ENCODE measurements around the gene TWIST1. TPM values are rescaled to one million over a fixed set of nuclear protein-coding genes. Genes with fewer than 3 reads are reported as not detected.

TWIST1 gene
- total and polyA plus RNA-seq, 4 donors, result 8.5 to 44.6 (median 12.1) TPM

DNA sequence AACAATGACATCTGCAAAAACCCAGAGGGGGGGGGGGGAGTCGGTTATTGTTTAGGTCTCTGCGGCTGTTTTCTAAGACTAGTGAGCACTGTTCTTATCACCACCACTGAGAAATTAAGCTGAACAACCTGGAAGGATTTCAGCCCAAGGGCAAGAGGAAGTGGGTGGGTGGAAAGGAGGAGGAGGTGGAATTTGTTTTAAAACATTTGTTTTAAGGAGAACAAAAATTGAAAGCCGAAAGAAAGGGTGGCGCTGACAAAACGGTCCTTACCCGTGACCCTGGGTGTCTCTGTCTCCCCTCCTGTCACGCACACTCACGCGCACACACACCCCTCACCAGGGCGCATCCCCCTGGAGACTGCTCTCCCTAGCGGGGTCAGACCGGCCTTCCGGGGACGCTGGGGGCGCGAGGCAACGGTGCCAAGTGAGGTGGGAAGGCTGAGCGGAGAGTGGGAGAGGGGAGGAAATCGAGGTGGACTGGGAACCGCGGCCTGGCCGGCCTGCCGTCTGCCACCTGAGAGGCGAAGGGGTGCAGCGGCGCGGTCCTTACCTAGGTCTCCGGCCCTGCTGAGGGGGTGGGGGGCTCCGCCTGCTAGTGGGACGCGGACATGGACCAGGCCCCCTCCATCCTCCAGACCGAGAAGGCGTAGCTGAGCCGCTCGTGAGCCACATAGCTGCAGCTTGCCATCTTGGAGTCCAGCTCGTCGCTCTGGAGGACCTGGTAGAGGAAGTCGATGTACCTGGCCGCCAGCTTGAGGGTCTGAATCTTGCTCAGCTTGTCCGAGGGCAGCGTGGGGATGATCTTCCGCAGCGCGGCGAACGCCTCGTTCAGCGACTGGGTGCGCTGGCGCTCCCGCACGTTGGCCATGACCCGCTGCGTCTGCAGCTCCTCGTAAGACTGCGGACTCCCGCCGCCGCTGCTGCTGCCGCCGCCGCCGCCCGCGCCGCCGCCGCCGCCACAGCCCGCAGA, 1.0 kb downstream of the TWIST1 start:
- peak overlapping the region; percentile 68 to 90 for H3K4me3 ChIP-seq (ENCODE audit: low read length in 2 of 2)
- no peaks in the 10 kb centered on the region for H3K27me3 ChIP-seq (ENCODE audit: control insufficient read depth in 1 of 2, insufficient read depth in 2 of 2, low read length in 1 of 2)
- 0 to 1% methylated on average over 60 to 70 of the region's 70 CpGs for WGBS, 2 donors
- ATAC-seq (ENCODE audit: low FRiP score) (peak; percentile 11), DNase-seq (peak; percentile 49 to 79)
- H3K36me3 ChIP-seq (ENCODE audit: control insufficient read depth in 1 of 2, insufficient read depth in 2 of 2, low read length in 1 of 2), result no peaks in the 10 kb centered on the region
- no peaks in the 10 kb centered on the region for H3K9me3 ChIP-seq (ENCODE audit: control insufficient read depth, low read length)
- intact Hi-C loops (cut with DNase I), result loop anchor here (10.0 kb wide), 3 partner anchors 142 to 532 kb away; no protein-coding TSS in a partner anchor
- peak overlapping the region; percentile 2 to 38 for H3K27ac ChIP-seq (ENCODE audit: low read depth in 1 of 2, low read length in 2 of 2)
- no peaks in the 10 kb centered on the region for H3K4me1 ChIP-seq (ENCODE audit: control insufficient read depth in 1 of 2, insufficient read depth in 2 of 2, low read length in 2 of 2)

DNA sequence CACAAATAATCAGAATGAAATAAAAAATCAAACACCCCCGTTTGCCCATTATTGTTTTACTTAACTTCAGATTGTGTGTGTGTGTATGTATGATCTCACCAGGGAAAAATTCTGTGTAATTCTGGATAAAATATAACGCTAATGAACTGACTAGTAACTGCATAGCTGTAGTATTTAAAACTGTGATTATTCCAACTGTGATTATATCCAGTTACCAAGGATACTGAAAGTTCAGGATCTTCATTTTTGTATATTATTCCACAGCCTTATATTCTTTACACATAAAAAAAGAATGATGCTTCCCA, 2.9 kb downstream of the TWIST1 start:
- WGBS, 2 donors, result 3% methylated on average over 2 of the region's 2 CpGs
- ATAC-seq (ENCODE audit: low FRiP score) (no peak), DNase-seq (no peak)
- Histone ChIP-seq H3K27me3 (ENCODE audit: control insufficient read depth in 1 of 2, insufficient read depth in 2 of 2, low read length in 1 of 2) (no peaks in the 10 kb centered on the region), H3K36me3 (ENCODE audit: control insufficient read depth in 1 of 2, insufficient read depth in 2 of 2, low read length in 1 of 2) (no peaks in the 10 kb centered on the region), H3K4me3 (ENCODE audit: low read length in 2 of 2) (no peak overlapping the region), H3K4me1 (ENCODE audit: control insufficient read depth in 1 of 2, insufficient read depth in 2 of 2, low read length in 2 of 2) (no peaks in the 10 kb centered on the region), H3K27ac (ENCODE audit: low read depth in 1 of 2, low read length in 2 of 2) (no peak overlapping the region), H3K9me3 (ENCODE audit: control insufficient read depth, low read length) (no peaks in the 10 kb centered on the region)
- intact Hi-C loops (cut with DNase I), result loop anchor here (5.0 to 10.0 kb wide), 4 partner anchors 140 to 762 kb away; no protein-coding TSS in a partner anchor

DNA sequence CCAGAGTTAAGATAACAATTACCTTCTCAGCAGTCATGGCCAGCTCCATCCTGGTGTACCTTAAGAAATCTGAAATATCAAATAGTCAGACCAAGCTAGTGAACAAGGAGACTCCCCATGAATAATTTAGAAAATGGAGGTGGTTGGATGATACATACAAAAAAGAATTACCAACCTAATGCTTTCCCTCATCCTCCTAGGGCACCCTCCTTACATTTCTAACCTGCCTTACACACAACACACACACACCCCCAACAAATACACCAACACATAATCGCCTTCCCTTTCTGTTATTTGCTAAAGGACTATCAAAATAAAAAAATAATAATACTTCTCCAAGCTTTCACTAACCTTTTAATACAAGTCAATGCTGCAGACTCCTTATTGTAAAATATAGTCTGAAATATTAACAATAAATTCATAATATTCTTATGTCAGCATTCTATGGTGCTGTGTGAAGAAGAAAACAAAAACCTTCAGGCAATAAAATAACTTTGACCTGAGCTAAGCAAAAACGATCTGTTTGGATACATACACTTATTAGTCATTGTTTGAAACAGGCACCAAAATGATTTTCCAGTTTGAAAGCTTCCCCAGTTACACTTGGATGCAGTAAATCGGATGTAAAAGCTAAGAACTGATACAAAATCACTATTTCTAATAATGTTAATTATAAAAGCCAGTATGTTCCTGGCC, 3.4 kb downstream of the TWIST1 start:
- DNase-seq (no peak), ATAC-seq (ENCODE audit: low FRiP score) (no peak)
- Histone ChIP-seq H3K27me3 (ENCODE audit: control insufficient read depth in 1 of 2, insufficient read depth in 2 of 2, low read length in 1 of 2) (no peaks in the 10 kb centered on the region), H3K9me3 (ENCODE audit: control insufficient read depth, low read length) (no peaks in the 10 kb centered on the region), H3K27ac (ENCODE audit: low read depth in 1 of 2, low read length in 2 of 2) (no peak overlapping the region), H3K4me1 (ENCODE audit: control insufficient read depth in 1 of 2, insufficient read depth in 2 of 2, low read length in 2 of 2) (no peaks in the 10 kb centered on the region), H3K4me3 (ENCODE audit: low read length in 2 of 2) (no peak overlapping the region), H3K36me3 (ENCODE audit: control insufficient read depth in 1 of 2, insufficient read depth in 2 of 2, low read length in 1 of 2) (no peaks in the 10 kb centered on the region)
- intact Hi-C loops (cut with DNase I), result loop anchor here (5.0 to 10.0 kb wide), 4 partner anchors 139 to 762 kb away; no protein-coding TSS in a partner anchor
- 18 to 21% methylated on average over 3 of the region's 3 CpGs for WGBS, 2 donors

DNA sequence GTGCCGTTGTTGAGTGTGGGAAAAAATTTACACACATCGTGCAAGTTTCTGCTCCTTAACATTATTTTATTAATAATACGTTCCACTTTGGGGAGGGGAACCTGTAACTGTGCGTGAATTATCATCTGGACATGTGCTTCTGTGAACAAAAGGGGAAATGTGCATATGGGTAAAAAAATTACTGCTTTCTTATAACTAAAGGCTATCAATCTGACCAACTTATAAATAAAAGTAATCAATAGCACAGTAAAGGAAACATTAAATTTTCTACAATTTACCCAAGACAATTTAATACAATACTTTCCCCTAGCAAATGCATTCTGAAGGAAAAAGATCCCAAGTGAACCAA, 4.5 kb downstream of the TWIST1 start:
- Histone ChIP-seq H3K9me3 (ENCODE audit: control insufficient read depth, low read length) (no peaks in the 10 kb centered on the region), H3K4me3 (ENCODE audit: low read length in 2 of 2) (peak overlapping the region; percentile 20 to 63), H3K27ac (ENCODE audit: low read depth in 1 of 2, low read length in 2 of 2) (no peak overlapping the region), H3K36me3 (ENCODE audit: control insufficient read depth in 1 of 2, insufficient read depth in 2 of 2, low read length in 1 of 2) (no peaks in the 10 kb centered on the region), H3K27me3 (ENCODE audit: control insufficient read depth in 1 of 2, insufficient read depth in 2 of 2, low read length in 1 of 2) (no peaks in the 10 kb centered on the region), H3K4me1 (ENCODE audit: control insufficient read depth in 1 of 2, insufficient read depth in 2 of 2, low read length in 2 of 2) (no peaks in the 10 kb centered on the region)
- 6 to 9% methylated on average over 4 of the region's 4 CpGs for WGBS, 2 donors
- intact Hi-C loops (cut with DNase I), result loop anchor here (5.0 to 10.0 kb wide), 4 partner anchors 138 to 761 kb away; no protein-coding TSS in a partner anchor
- DNase-seq (no peak), ATAC-seq (ENCODE audit: low FRiP score) (no peak)

DNA sequence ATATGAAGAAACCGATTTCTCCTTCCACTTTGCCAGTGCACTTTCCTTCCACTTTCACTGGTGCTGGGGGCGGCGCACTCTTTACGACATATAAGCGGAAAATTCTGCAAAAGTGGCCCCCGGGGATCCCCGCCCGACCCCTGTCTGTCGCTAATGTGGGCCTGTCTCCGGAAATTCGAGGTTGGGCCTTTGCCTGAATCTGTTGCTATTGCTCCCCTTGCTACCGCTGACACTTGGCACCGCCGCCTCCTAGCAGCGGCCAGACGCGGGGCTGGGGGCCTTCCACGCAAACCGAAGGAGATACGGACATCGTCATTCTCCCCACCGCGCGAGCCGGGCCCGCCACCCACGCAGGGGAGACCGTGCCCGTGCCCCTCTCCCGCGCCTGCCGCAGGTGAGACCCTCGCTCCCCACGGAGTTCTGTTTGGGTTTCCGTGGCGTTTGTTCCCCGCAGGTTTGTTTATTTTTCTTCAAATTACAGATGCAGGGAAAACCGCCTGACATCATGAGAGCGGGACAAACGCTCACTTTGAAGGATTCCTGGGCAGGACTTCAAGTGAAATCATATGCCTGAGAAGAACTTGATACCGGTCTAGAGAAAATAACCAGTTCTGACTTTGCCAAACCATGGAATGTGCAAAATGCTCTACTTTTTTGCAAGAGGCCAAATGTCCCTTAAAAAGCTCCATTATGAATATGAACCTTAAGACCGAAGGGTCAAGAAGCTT, 5.0 kb downstream of the TWIST1 start:
- no peaks in the 10 kb centered on the region for H3K36me3 ChIP-seq (ENCODE audit: control insufficient read depth in 1 of 2, insufficient read depth in 2 of 2, low read length in 1 of 2)
- intact Hi-C loops (cut with DNase I), result loop anchor here (5.0 to 10.0 kb wide), 4 partner anchors 138 to 760 kb away; no protein-coding TSS in a partner anchor

DNA sequence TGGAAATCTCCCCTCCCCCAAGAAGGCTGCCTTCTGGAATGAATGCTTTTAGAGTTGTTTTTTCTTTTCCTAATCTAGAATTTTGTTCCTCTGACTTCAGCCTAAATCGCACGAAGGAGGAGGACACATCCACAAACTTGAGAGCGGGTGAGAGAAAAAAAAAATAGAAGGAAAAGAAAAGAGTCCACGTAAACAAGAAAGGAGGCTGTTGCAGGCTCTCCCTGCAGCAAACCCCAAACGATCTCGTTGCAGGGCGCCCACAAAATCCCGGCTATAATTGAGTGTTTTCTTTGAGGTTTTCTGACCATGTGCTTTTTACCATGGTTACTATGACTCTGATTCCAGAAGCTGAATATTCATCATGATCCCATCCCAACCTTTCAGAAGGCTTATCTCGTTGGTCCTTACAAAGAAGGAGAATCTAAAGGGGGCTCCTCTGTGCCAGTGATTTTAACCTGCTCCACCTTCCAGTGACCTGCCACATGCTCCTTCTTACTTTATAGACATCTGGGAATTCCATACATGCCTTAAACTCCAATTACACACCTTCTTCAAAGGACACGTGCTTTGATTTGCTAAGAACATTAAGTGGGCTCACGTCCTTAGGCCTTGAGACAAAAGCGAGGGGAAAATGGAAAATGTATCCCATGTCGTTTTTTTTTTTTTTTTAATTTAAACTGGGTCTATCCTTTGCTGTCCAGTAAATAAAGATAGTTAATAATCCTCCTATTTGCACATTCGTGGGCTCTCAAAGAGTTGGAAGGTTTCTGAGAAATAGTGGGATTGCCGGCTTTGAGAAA, 5.8 kb downstream of the TWIST1 start:
- WGBS, 2 donors, result 36 to 37% methylated on average over 15 of the region's 15 CpGs
- Histone ChIP-seq H3K36me3 (ENCODE audit: control insufficient read depth in 1 of 2, insufficient read depth in 2 of 2, low read length in 1 of 2) (no peaks in the 10 kb centered on the region), H3K4me3 (ENCODE audit: low read length in 2 of 2) (peak overlapping the region; percentile 20 to 63), H3K27ac (ENCODE audit: low read depth in 1 of 2, low read length in 2 of 2) (peak overlapping the region in 1 of 2 donors; percentile 38), H3K27me3 (ENCODE audit: control insufficient read depth in 1 of 2, insufficient read depth in 2 of 2, low read length in 1 of 2) (no peaks in the 10 kb centered on the region), H3K4me1 (ENCODE audit: control insufficient read depth in 1 of 2, insufficient read depth in 2 of 2, low read length in 2 of 2) (no peaks in the 10 kb centered on the region), H3K9me3 (ENCODE audit: control insufficient read depth, low read length) (no peaks in the 10 kb centered on the region)
- DNase-seq (no peak), ATAC-seq (ENCODE audit: low FRiP score) (no peak)
- intact Hi-C loops (cut with DNase I), result loop anchor here (5.0 to 10.0 kb wide), 4 partner anchors 137 to 759 kb away; no protein-coding TSS in a partner anchor

More for the DNA sequence above, 5.0 kb downstream of the TWIST1 start:
- WGBS, 2 donors, result 1 to 3% methylated on average over 42 of the region's 42 CpGs
- no peaks in the 10 kb centered on the region for H3K4me1 ChIP-seq (ENCODE audit: control insufficient read depth in 1 of 2, insufficient read depth in 2 of 2, low read length in 2 of 2)
- peak overlapping the region; percentile 20 to 63 for H3K4me3 ChIP-seq (ENCODE audit: low read length in 2 of 2)
- no peaks in the 10 kb centered on the region for H3K9me3 ChIP-seq (ENCODE audit: control insufficient read depth, low read length)
- peak; percentile 43 to 77 for DNase-seq
- ATAC-seq (ENCODE audit: low FRiP score), result no peak
- H3K27me3 ChIP-seq (ENCODE audit: control insufficient read depth in 1 of 2, insufficient read depth in 2 of 2, low read length in 1 of 2), result no peaks in the 10 kb centered on the region
- peak overlapping the region in 1 of 2 donors; percentile 68 for H3K27ac ChIP-seq (ENCODE audit: low read depth in 1 of 2, low read length in 2 of 2)

DNA sequence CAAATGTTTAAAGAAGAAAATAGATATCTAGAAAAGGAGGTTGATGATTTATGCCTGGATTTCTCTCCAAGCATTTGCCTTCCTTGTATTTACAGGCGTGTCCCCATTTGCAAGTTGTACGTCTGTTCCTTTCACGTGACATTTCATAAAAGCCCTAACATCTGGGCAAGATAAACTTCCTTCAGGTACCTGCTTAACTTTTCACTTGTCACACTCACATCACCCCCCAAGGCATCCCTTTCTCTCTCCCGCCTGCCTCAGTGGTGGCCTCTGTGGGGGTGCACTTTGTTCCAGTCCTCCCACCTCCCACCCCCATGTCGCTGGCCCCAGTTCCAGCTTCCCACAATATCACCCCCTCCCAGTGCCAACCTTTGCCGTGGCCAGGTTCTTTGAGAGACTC, 6.7 kb downstream of the TWIST1 start:
- Histone ChIP-seq H3K4me1 (ENCODE audit: control insufficient read depth in 1 of 2, insufficient read depth in 2 of 2, low read length in 2 of 2) (no peaks in the 10 kb centered on the region), H3K36me3 (ENCODE audit: control insufficient read depth in 1 of 2, insufficient read depth in 2 of 2, low read length in 1 of 2) (no peaks in the 10 kb centered on the region), H3K27me3 (ENCODE audit: control insufficient read depth in 1 of 2, insufficient read depth in 2 of 2, low read length in 1 of 2) (no peaks in the 10 kb centered on the region), H3K9me3 (ENCODE audit: control insufficient read depth, low read length) (no peaks in the 10 kb centered on the region), H3K4me3 (ENCODE audit: low read length in 2 of 2) (no peak overlapping the region), H3K27ac (ENCODE audit: low read depth in 1 of 2, low read length in 2 of 2) (peak overlapping the region in 1 of 2 donors; percentile 16)
- ATAC-seq (ENCODE audit: low FRiP score), result no peak
- WGBS, 2 donors, result 81 to 87% methylated on average over 6 of the region's 6 CpGs
- DNase-seq, result no peak
- intact Hi-C loops (cut with DNase I), result loop anchor here (5.0 to 10.0 kb wide), 4 partner anchors 136 to 758 kb away; no protein-coding TSS in a partner anchor

Data from aorta (tissue), 5 donors.